Measurements from ENCODE around the gene CYLD.

The CYLD gene

GRCh38 chr16:50718761-50719400 lies 23.0 kb upstream of the CYLD start:
- no peak for DNase-seq (ENCODE audit: extremely low read depth, low read depth)
- H3K4me3 ChIP-seq (replicated peaks; ENCODE audit: low read depth, low read length): no peak overlapping the region
- TF ChIP-seq, protein P1, sequence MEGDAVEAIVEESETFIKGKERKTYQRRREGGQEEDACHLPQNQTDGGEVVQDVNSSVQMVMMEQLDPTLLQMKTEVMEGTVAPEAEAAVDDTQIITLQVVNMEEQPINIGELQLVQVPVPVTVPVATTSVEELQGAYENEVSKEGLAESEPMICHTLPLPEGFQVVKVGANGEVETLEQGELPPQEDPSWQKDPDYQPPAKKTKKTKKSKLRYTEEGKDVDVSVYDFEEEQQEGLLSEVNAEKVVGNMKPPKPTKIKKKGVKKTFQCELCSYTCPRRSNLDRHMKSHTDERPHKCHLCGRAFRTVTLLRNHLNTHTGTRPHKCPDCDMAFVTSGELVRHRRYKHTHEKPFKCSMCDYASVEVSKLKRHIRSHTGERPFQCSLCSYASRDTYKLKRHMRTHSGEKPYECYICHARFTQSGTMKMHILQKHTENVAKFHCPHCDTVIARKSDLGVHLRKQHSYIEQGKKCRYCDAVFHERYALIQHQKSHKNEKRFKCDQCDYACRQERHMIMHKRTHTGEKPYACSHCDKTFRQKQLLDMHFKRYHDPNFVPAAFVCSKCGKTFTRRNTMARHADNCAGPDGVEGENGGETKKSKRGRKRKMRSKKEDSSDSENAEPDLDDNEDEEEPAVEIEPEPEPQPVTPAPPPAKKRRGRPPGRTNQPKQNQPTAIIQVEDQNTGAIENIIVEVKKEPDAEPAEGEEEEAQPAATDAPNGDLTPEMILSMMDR (IDR thresholded peaks at IDR 0.05; ENCODE audit: low read depth, low read length, missing control alignments): no peak

- no peak for DNase-seq (ENCODE audit: extremely low read depth, low read depth)
- no peak overlapping the region for H3K4me3 ChIP-seq (replicated peaks; ENCODE audit: low read depth, low read length)
Observed at GRCh38 chr16:50719401-50720337, 22.2 kb upstream of the CYLD start.

GRCh38 chr16:50721549-50722404 lies 20.1 kb upstream of the CYLD start:
- H3K4me3 ChIP-seq (replicated peaks; ENCODE audit: low read depth, low read length): no peak overlapping the region
- TF ChIP-seq, protein P1 (IDR thresholded peaks at IDR 0.05; ENCODE audit: low read depth, low read length, missing control alignments): no peak
- DNase-seq (ENCODE audit: extremely low read depth, low read depth): no peak

More at GRCh38 chr16:50719401-50720337, 22.2 kb upstream of the CYLD start:
- TF ChIP-seq, protein P1 (IDR thresholded peaks at IDR 0.05; ENCODE audit: low read depth, low read length, missing control alignments): no peak

GRCh38 chr16:50722405-50722737 lies 19.5 kb upstream of the CYLD start:
- H3K4me3 ChIP-seq (replicated peaks; ENCODE audit: low read depth, low read length): no peak overlapping the region
- DNase-seq (ENCODE audit: extremely low read depth, low read depth): no peak
- TF ChIP-seq, protein P1 (IDR thresholded peaks at IDR 0.05; ENCODE audit: low read depth, low read length, missing control alignments): no peak

GRCh38 chr16:50722960-50723359 lies 18.9 kb upstream of the CYLD start:
- TF ChIP-seq, protein P1 (IDR thresholded peaks at IDR 0.05; ENCODE audit: low read depth, low read length, missing control alignments): no peak
- no peak for DNase-seq (ENCODE audit: extremely low read depth, low read depth)
- no peak overlapping the region for H3K4me3 ChIP-seq (replicated peaks; ENCODE audit: low read depth, low read length)

- TF ChIP-seq, protein P1 (IDR thresholded peaks at IDR 0.05; ENCODE audit: low read depth, low read length, missing control alignments): no peak
- H3K4me3 ChIP-seq (replicated peaks; ENCODE audit: low read depth, low read length): no peak overlapping the region
- DNase-seq (ENCODE audit: extremely low read depth, low read depth): no peak
Observed at GRCh38 chr16:50724306-50724705, 17.6 kb upstream of the CYLD start.

Data from HFF-Myc (cell line).